Esophagus squamous epithelium (tissue), 4 donors: ENCODE results near the gene ARRDC2.

Source experiments
- POLR2A ChIP-seq, 4 donors: fragments of 450-650 bp; IDR thresholded peaks; one replicate each; pipeline ENCODE4 v1.6.1; 2017; ENCODE audit warnings: antibody characterized with exemption in 4 of 4, mild to moderate bottlenecking in 4 of 4, moderate library complexity in 3 of 4
- TF ChIP-seq, protein P1 (sequence below), 6 experiments: fragments of 450-650 bp in 4 of 6; fragments of 200-600 bp in 2 of 6; sonication (generic) in 2 of 6; IDR thresholded peaks; one replicate each; pipeline ENCODE4 v1.5.1; 2016 to 2019; ENCODE audit warnings: antibody characterized with exemption in 6 of 6, mild to moderate bottlenecking in 4 of 6, moderate library complexity in 4 of 6

DNA sequence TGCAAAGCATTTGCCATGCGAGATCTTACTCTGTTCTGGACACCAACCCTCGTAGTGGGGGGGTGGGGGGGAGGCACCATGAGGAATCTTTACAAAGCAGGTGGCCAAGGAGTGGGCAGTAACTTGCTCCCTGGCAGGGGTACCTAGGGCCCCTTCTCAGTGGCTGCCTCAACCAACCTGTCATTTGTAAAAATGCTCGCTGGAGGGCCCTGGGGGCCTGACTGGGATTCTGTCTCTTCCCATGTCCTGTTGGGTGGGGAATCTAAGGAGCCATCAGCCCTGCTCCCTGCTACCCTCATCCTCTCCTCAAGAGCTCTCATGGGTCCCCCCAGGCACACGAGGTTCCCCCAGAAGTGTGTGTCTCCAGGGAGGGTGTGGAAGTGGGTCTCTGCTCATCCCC lies 39.6 kb upstream of the ARRDC2 start:
- TF ChIP-seq POLR2A (IDR thresholded peaks at IDR 0.05): no peak
- TF ChIP-seq, protein P1, sequence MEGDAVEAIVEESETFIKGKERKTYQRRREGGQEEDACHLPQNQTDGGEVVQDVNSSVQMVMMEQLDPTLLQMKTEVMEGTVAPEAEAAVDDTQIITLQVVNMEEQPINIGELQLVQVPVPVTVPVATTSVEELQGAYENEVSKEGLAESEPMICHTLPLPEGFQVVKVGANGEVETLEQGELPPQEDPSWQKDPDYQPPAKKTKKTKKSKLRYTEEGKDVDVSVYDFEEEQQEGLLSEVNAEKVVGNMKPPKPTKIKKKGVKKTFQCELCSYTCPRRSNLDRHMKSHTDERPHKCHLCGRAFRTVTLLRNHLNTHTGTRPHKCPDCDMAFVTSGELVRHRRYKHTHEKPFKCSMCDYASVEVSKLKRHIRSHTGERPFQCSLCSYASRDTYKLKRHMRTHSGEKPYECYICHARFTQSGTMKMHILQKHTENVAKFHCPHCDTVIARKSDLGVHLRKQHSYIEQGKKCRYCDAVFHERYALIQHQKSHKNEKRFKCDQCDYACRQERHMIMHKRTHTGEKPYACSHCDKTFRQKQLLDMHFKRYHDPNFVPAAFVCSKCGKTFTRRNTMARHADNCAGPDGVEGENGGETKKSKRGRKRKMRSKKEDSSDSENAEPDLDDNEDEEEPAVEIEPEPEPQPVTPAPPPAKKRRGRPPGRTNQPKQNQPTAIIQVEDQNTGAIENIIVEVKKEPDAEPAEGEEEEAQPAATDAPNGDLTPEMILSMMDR (IDR thresholded peaks at IDR 0.05): no peak
